22Rv1 (cell line): ENCODE measurements around the gene SLC36A1.

Experiments used
- H3K27ac ChIP-seq: fragments of 450-650 bp; 2 replicates; pipeline ENCODE4 v1.5.1; 2017
- CTCF ChIP-seq: fragments of 450-650 bp; IDR thresholded peaks from 2 replicates; pipeline ENCODE4 v1.5.1; 2017; ENCODE audit warnings: mild to moderate bottlenecking
- ZFX ChIP-seq: fragments of 450-650 bp; IDR thresholded peaks from 2 replicates; pipeline ENCODE4 v1.6.1; 2017; ENCODE audit warnings: antibody characterized with exemption, borderline replicate concordance

SLC36A1 gene

GRCh38 chr5:151454166-151454565 is 6.8 kb downstream of the SLC36A1 start:
- no peak for TF ChIP-seq ZFX
- peak overlapping the region; percentile 73 for H3K27ac ChIP-seq

GRCh38 chr5:151454889-151455288 is 7.5 kb downstream of the SLC36A1 start:
- peak overlapping the region; percentile 73 for H3K27ac ChIP-seq

GRCh38 chr5:151456321-151456940 is 9.0 kb downstream of the SLC36A1 start:
- H3K27ac ChIP-seq: peak overlapping the region; percentile 40
- TF ChIP-seq CTCF: no peak
- TF ChIP-seq ZFX: no peak

More at GRCh38 chr5:151454889-151455288, 7.5 kb downstream of the SLC36A1 start:
- TF ChIP-seq ZFX (no peak), CTCF (no peak)

- H3K27ac ChIP-seq: no peak overlapping the region
- TF ChIP-seq ZFX (no peak), CTCF (no peak)
Measured at GRCh38 chr5:151458314-151458713, 10.9 kb downstream of the SLC36A1 start.

GRCh38 chr5:151459680-151460324 is 12.4 kb downstream of the SLC36A1 start:
- H3K27ac ChIP-seq: no peak overlapping the region
- TF ChIP-seq ZFX (no peak), CTCF (no peak)

GRCh38 chr5:151461312-151461711 is 13.9 kb downstream of the SLC36A1 start:
- H3K27ac ChIP-seq: no peak overlapping the region
- TF ChIP-seq ZFX (no peak), CTCF (no peak)

- TF ChIP-seq ZFX: no peak
- TF ChIP-seq CTCF: peak; percentile 69
- no peak overlapping the region for H3K27ac ChIP-seq
Measured at GRCh38 chr5:151463137-151464029, 16.0 kb downstream of the SLC36A1 start.
